GM20431 (cell line): ENCODE results near the gene CUL7.

Experiments
- in situ Hi-C: fragments of 300-500 bp; cut with MseI, MboI; formaldehyde crosslinking; loops from one replicate; pipeline ENCODE4 v1.15.0; 2020; ENCODE audit warnings: low sequenced_read_pairs; ENCODE audit not compliant: unreplicated experiment

Gene CUL7

GRCh38 chr6:43077981-43078511, 24.4 kb upstream of the CUL7 start:
- in situ Hi-C loops, result no loop called here

- in situ Hi-C loops, result no loop called here
These were observed 23.7 kb upstream of the CUL7 start for GRCh38 chr6:43077333-43077809.

- in situ Hi-C loops, result no loop called here
These were observed 23.0 kb upstream of the CUL7 start for GRCh38 chr6:43076464-43077332.

GRCh38 chr6:43075670-43076463, 22.2 kb upstream of the CUL7 start, which contains the start of gene PTK7:
Gene PTK7 (plus strand): TSS chr6:43076314. CDS start chr6:43076489, 175 bp downstream.
- in situ Hi-C loops, result no loop called here

GRCh38 chr6:43074847-43075669, 21.4 kb upstream of the CUL7 start:
- in situ Hi-C loops, result no loop called here

- in situ Hi-C loops, result no loop called here
These were observed 16.5 kb upstream of the CUL7 start for GRCh38 chr6:43070028-43070632.

GRCh38 chr6:43062818-43063217, 9.2 kb upstream of the CUL7 start:
- in situ Hi-C loops, result no loop called here

GRCh38 chr6:43061861-43062260, 8.2 kb upstream of the CUL7 start:
- in situ Hi-C loops, result no loop called here

- in situ Hi-C loops, result no loop called here
These were observed 7.3 kb upstream of the CUL7 start for GRCh38 chr6:43060755-43061633.

GRCh38 chr6:43060034-43060754, 6.5 kb upstream of the CUL7 start:
- in situ Hi-C loops, result no loop called here

- in situ Hi-C loops, result no loop called here
These were observed 5.8 kb upstream of the CUL7 start, which contains the start of the genes KLC4 and MRPL2 for GRCh38 chr6:43059168-43060033. Gene KLC4 (plus strand): TSS chr6:43059631. CDS start chr6:43061336, 1,705 bp downstream. Gene MRPL2 (minus strand): TSS chr6:43059434. CDS start chr6:43059381, 53 bp downstream.

GRCh38 chr6:43058531-43058930, 4.9 kb upstream of the CUL7 start:
- in situ Hi-C loops, result no loop called here

GRCh38 chr6:43055966-43056365, 2.3 kb upstream of the CUL7 start:
- in situ Hi-C loops, result no loop called here

- in situ Hi-C loops, result no loop called here
These were observed 724 bp upstream of the CUL7 start for GRCh38 chr6:43054206-43054943.

- in situ Hi-C loops, result no loop called here
These were observed 658 bp downstream of the CUL7 start for GRCh38 chr6:43052842-43053544.
